Suprapubic skin (tissue), 4 donors: ENCODE data around the gene TIMM10B. TPM values are rescaled to one million over a fixed set of nuclear protein-coding genes. Genes with fewer than 3 reads are reported as not detected.
A peak's percentile ranks its signal among the peaks of the same experiment; 100 is the strongest.

Experiments
- DNase-seq, 2 donors: peaks; one replicate each; pipeline ENCODE4 v3.0.0-alpha.2; 2019; ENCODE audit warnings: low spot score in 2 of 2
- H3K27ac ChIP-seq: fragments of 200-600 bp; sonication (generic); one replicate; pipeline ENCODE4 v1.5.1; 2019
- H3K27me3 ChIP-seq: fragments of 200-600 bp; sonication (generic); one replicate; pipeline ENCODE4 v1.5.1; 2019
- H3K36me3 ChIP-seq: fragments of 200-600 bp; sonication (generic); one replicate; pipeline ENCODE4 v1.5.1; 2019
- H3K4me1 ChIP-seq: fragments of 200-600 bp; sonication (generic); one replicate; pipeline ENCODE4 v1.5.1; 2019
- H3K4me3 ChIP-seq: fragments of 200-600 bp; sonication (generic); one replicate; pipeline ENCODE4 v1.5.1; 2019; ENCODE audit warnings: mild to moderate bottlenecking
- H3K9me3 ChIP-seq: fragments of 200-600 bp; sonication (generic); one replicate; pipeline ENCODE4 v1.5.1; 2019
- CTCF ChIP-seq, 2 donors: fragments of 200-600 bp in 1 of 2; fragments of 450-650 bp in 1 of 2; sonication (generic) in 1 of 2; IDR thresholded peaks; one replicate each; pipeline ENCODE4 v1.5.1; 2016 to 2019; ENCODE audit warnings: antibody characterized with exemption in 2 of 2, mild to moderate bottlenecking in 1 of 2, moderate library complexity in 1 of 2
- EP300 ChIP-seq: sonication (generic); formaldehyde crosslinking; IDR thresholded peaks from one replicate; pipeline ENCODE4 v1.6.1; 2017; ENCODE audit warnings: antibody characterized with exemption
- POLR2A ChIP-seq, 2 donors: fragments of 450-650 bp; IDR thresholded peaks; one replicate each; pipeline ENCODE4 v1.6.1; 2017; ENCODE audit warnings: antibody characterized with exemption in 2 of 2, mild to moderate bottlenecking in 2 of 2, moderate library complexity in 2 of 2
- POLR2AphosphoS5 ChIP-seq, 3 donors: sonication (generic); formaldehyde crosslinking; IDR thresholded peaks; one replicate each; pipeline ENCODE4 v1.6.1; 2017; ENCODE audit warnings: antibody characterized with exemption in 3 of 3
- WGBS: methylation state at CpG from one replicate; pipeline ENCODE4 v1.1.5; 2018; 5-methylcytosine and 5-hydroxymethylcytosine counted together
- total RNA-seq, 4 donors: library from RNA; depleted of rRNA; stranded (reverse); fragments of >200 nt; gene quantifications; one replicate each; pipeline ENCODE4 v1.1.0, GENCODE V29; 2016

TIMM10B gene
- total RNA-seq, 4 donors from 2014 or later = 23.0 to 54.6 (median 32.0) TPM

GRCh38 chr11:6473451-6474412, 7.6 kb upstream of the TIMM10B start, which contains the start of gene TRIM3:
Gene TRIM3 (minus strand): TSS chr11:6473941. CDS start chr11:6465695, 8,246 bp downstream.
- Histone ChIP-seq H3K4me1 (peaks cover 31% of the 10 kb centered on the region), H3K27ac (peak within 1 kb of the TSS; percentile 84), H3K9me3 (no peaks in the 10 kb centered on the region), H3K27me3 (no peaks in the 10 kb centered on the region), H3K36me3 (peaks cover 25% of the 10 kb centered on the region), H3K4me3 (peak within 1 kb of the TSS; percentile 69)
- TF ChIP-seq POLR2AphosphoS5 (IDR thresholded peaks at IDR 0.05) (no peak), CTCF (IDR thresholded peaks at IDR 0.05) (no peak), POLR2A (IDR thresholded peaks at IDR 0.05) (peak in 1 of 2 donors; percentile 41), EP300 (no peak)
- DNase-seq = peak; percentile 94 to 96
- WGBS = 1% methylated on average over 23 of the region's 87 CpGs

GRCh38 chr11:6474413-6474792, 6.9 kb upstream of the TIMM10B start:
- DNase-seq = no peak
- peaks cover 30% of the 10 kb centered on the region for H3K4me1 ChIP-seq
- no peak for TF ChIP-seq CTCF (IDR thresholded peaks at IDR 0.05)
- TF ChIP-seq POLR2AphosphoS5 (IDR thresholded peaks at IDR 0.05) = no peak
- TF ChIP-seq POLR2A (IDR thresholded peaks at IDR 0.05) = no peak
- no peak for TF ChIP-seq EP300

GRCh38 chr11:6474806-6475500, 6.3 kb upstream of the TIMM10B start:
- H3K9me3 ChIP-seq = no peaks in the 10 kb centered on the region
- H3K36me3 ChIP-seq = peaks cover 31% of the 10 kb centered on the region
- H3K27ac ChIP-seq = peak overlapping the region; percentile 84
- no peaks in the 10 kb centered on the region for H3K27me3 ChIP-seq
- H3K4me1 ChIP-seq = peaks cover 34% of the 10 kb centered on the region
- H3K4me3 ChIP-seq = peak overlapping the region; percentile 69
- no peak for DNase-seq
- WGBS = 66% methylated on average over 3 of the region's 3 CpGs
- no peak for TF ChIP-seq EP300
- no peak for TF ChIP-seq POLR2AphosphoS5 (IDR thresholded peaks at IDR 0.05)
- TF ChIP-seq CTCF (IDR thresholded peaks at IDR 0.05) = no peak
- TF ChIP-seq POLR2A (IDR thresholded peaks at IDR 0.05) = no peak

More at GRCh38 chr11:6474413-6474792, 6.9 kb upstream of the TIMM10B start:
- no peaks in the 10 kb centered on the region for H3K27me3 ChIP-seq
- H3K9me3 ChIP-seq = no peaks in the 10 kb centered on the region
- peak overlapping the region; percentile 69 for H3K4me3 ChIP-seq
- H3K27ac ChIP-seq = peak overlapping the region; percentile 84
- WGBS = 21% methylated on average over 7 of the region's 7 CpGs
- peaks cover 31% of the 10 kb centered on the region for H3K36me3 ChIP-seq

GRCh38 chr11:6475936-6476335, 5.4 kb upstream of the TIMM10B start:
- DNase-seq = no peak
- Histone ChIP-seq H3K4me1 (peaks cover 44% of the 10 kb centered on the region), H3K27me3 (no peaks in the 10 kb centered on the region), H3K4me3 (no peak overlapping the region), H3K27ac (no peak overlapping the region), H3K9me3 (no peaks in the 10 kb centered on the region), H3K36me3 (peaks cover 31% of the 10 kb centered on the region)
- WGBS = 64% methylated on average over 5 of the region's 5 CpGs
- TF ChIP-seq POLR2A (IDR thresholded peaks at IDR 0.05) (no peak), EP300 (no peak), POLR2AphosphoS5 (IDR thresholded peaks at IDR 0.05) (no peak), CTCF (IDR thresholded peaks at IDR 0.05) (no peak)

- TF ChIP-seq EP300 = no peak
- no peak for TF ChIP-seq POLR2AphosphoS5 (IDR thresholded peaks at IDR 0.05)
- TF ChIP-seq POLR2A (IDR thresholded peaks at IDR 0.05) = no peak
- no peak for TF ChIP-seq CTCF (IDR thresholded peaks at IDR 0.05)
- 74% methylated on average over 4 of the region's 4 CpGs for WGBS
Measured at GRCh38 chr11:6476571-6476970, 4.7 kb upstream of the TIMM10B start.

More at GRCh38 chr11:6476571-6476970, 4.7 kb upstream of the TIMM10B start:
- Histone ChIP-seq H3K36me3 (peaks cover 31% of the 10 kb centered on the region), H3K27ac (no peak overlapping the region), H3K27me3 (no peaks in the 10 kb centered on the region), H3K4me1 (peaks cover 45% of the 10 kb centered on the region), H3K4me3 (no peak overlapping the region), H3K9me3 (no peaks in the 10 kb centered on the region)
- no peak for DNase-seq
